Chondrocyte (in vitro differentiated cells): ENCODE results near the gene KLHDC10. TPM values are rescaled to one million over a fixed set of nuclear protein-coding genes. Genes with fewer than 3 reads are reported as not detected.
"Not testable (repeated sequence)": the region's sequence is repeated elsewhere in the genome, so short reads cannot be mapped to it uniquely, and the experiment has no call there.

Experiments used
- DNase-seq: peaks from one replicate; pipeline ENCODE4 v3.0.0; 2021; ENCODE audit warnings: mixed read lengths, low spot score
- H3K27ac Mint-ChIP-seq: one replicate; pipeline ENCODE4 v1.8.0; 2021; ENCODE audit warnings: mild to moderate bottlenecking, moderate library complexity, mixed read lengths; ENCODE audit not compliant: unreplicated experiment
- H3K27me3 Mint-ChIP-seq: 2 replicates; pipeline ENCODE4 v1.8.0; 2021; ENCODE audit warnings: low read depth, mixed read lengths
- H3K36me3 Mint-ChIP-seq: 2 replicates; pipeline ENCODE4 v1.8.0; 2021; ENCODE audit warnings: low read depth, mixed read lengths
- H3K4me1 Mint-ChIP-seq: 2 replicates; pipeline ENCODE4 v1.8.0; 2021; ENCODE audit warnings: low read depth, mild to moderate bottlenecking, mixed read lengths
- H3K4me3 Mint-ChIP-seq: one replicate; pipeline ENCODE4 v1.8.0; 2021; ENCODE audit warnings: mild to moderate bottlenecking, moderate library complexity, mixed read lengths; ENCODE audit not compliant: unreplicated experiment
- H3K9me3 Mint-ChIP-seq: 2 replicates; pipeline ENCODE4 v1.8.0; 2021; ENCODE audit warnings: low read depth, mixed read lengths
- total RNA-seq: library from RNA; stranded (reverse); gene quantifications from 3 replicates; pipeline ENCODE4 v1.2.1, GENCODE V29; 2021
- TF ChIP-seq, protein P1 (sequence below): fragments of 200-600 bp; sonication (generic); IDR thresholded peaks from 2 replicates; pipeline ENCODE4 v1.5.0; 2021; ENCODE audit warnings: antibody characterized with exemption, mild to moderate bottlenecking, moderate library complexity

Gene KLHDC10
- total RNA-seq, 1 donor from 2014 or later: 28.0 TPM

GRCh38 chr7:130143986-130144311, 73.6 kb downstream of the KLHDC10 start:
- no peaks in the 10 kb centered on the region for H3K27me3 Mint-ChIP-seq
- H3K4me3 Mint-ChIP-seq: no peak overlapping the region
- no peaks in the 10 kb centered on the region for H3K9me3 Mint-ChIP-seq
- TF ChIP-seq, protein P1, sequence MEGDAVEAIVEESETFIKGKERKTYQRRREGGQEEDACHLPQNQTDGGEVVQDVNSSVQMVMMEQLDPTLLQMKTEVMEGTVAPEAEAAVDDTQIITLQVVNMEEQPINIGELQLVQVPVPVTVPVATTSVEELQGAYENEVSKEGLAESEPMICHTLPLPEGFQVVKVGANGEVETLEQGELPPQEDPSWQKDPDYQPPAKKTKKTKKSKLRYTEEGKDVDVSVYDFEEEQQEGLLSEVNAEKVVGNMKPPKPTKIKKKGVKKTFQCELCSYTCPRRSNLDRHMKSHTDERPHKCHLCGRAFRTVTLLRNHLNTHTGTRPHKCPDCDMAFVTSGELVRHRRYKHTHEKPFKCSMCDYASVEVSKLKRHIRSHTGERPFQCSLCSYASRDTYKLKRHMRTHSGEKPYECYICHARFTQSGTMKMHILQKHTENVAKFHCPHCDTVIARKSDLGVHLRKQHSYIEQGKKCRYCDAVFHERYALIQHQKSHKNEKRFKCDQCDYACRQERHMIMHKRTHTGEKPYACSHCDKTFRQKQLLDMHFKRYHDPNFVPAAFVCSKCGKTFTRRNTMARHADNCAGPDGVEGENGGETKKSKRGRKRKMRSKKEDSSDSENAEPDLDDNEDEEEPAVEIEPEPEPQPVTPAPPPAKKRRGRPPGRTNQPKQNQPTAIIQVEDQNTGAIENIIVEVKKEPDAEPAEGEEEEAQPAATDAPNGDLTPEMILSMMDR: no peak
- H3K27ac Mint-ChIP-seq: no peak overlapping the region
- DNase-seq: no peak
- H3K36me3 Mint-ChIP-seq: peaks cover 4% of the 10 kb centered on the region
- peaks cover 31% of the 10 kb centered on the region for H3K4me1 Mint-ChIP-seq

GRCh38 chr7:130144312-130145171, 74.2 kb downstream of the KLHDC10 start:
- H3K9me3 Mint-ChIP-seq: no peaks in the 10 kb centered on the region
- peaks cover under 1% of the 10 kb centered on the region for H3K36me3 Mint-ChIP-seq
- DNase-seq: no peak
- H3K4me1 Mint-ChIP-seq: peaks cover 37% of the 10 kb centered on the region
- TF ChIP-seq, protein P1: no peak
- no peaks in the 10 kb centered on the region for H3K27me3 Mint-ChIP-seq
- H3K4me3 Mint-ChIP-seq: no peak overlapping the region
- peak overlapping the region; percentile 42 for H3K27ac Mint-ChIP-seq

- peaks cover 37% of the 10 kb centered on the region for H3K4me1 Mint-ChIP-seq
- no peak for DNase-seq
- peak overlapping the region; percentile 19 for H3K27ac Mint-ChIP-seq
- no peaks in the 10 kb centered on the region for H3K36me3 Mint-ChIP-seq
- H3K27me3 Mint-ChIP-seq: no peaks in the 10 kb centered on the region
- H3K4me3 Mint-ChIP-seq: no peak overlapping the region
- TF ChIP-seq, protein P1: no peak
- no peaks in the 10 kb centered on the region for H3K9me3 Mint-ChIP-seq
Measured at GRCh38 chr7:130145424-130146100, 75.2 kb downstream of the KLHDC10 start.

DNA sequence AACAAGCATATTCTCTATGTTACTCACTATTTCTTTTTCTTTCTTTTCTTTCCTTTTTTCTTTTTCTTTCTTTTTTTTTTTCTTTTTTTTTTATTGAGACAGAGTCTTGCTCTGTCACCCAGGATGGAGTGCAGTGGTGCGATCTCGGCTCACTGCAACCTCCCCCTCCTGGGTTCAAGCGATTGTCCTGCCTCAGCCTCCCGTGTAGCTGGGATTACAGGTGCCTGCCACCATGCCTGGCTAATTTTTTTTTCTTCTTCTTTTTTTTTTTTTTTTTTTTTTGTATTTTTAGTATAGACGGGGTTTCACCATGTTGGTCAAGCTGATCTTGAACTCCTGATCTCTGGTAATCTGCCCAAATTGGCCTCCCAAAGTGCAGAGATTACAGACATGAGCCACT, 75.8 kb downstream of the KLHDC10 start:
- not testable (repeated sequence) for H3K27ac Mint-ChIP-seq, H3K4me3 Mint-ChIP-seq
- peaks cover 37% of the 10 kb centered on the region for H3K4me1 Mint-ChIP-seq

DNA sequence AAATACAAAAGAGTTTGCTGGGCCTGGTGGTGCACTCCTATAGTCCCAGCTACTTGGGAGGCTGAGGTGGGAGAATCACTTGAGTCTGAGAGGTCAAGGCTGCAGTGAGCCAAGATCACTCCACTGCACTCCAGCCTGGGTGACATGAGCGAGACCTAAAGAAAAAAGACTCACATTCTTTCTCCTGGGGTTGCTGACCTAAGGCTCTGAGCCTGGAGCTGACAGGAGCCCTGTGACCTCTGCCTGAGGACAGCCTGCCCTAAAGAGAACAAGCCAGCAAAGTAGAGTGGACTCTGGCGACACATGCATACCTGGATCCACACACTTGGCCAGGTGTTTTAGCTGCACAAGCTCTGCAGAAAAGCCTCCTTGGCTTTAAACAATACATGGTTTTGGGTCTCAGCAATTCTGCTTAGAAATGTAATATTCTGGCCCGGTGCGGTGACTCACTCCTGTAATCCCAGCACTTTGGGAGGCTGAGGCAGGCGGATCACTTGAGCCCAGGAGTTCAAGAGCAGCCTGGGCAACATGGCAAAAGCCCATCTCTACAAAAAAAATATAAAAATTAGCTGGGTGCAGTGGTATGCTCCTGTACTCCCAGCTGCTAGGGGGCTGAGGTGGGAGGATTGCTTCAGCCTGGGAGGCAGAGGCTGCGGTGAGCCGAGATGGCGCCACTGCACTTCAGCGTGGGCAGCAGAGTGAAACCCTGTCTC, 76.5 kb downstream of the KLHDC10 start:
- H3K27me3 Mint-ChIP-seq: no peaks in the 10 kb centered on the region
- H3K4me1 Mint-ChIP-seq: peaks cover 33% of the 10 kb centered on the region
- H3K9me3 Mint-ChIP-seq: no peaks in the 10 kb centered on the region
- H3K36me3 Mint-ChIP-seq: no peaks in the 10 kb centered on the region
- DNase-seq: no peak
- no peak overlapping the region for H3K4me3 Mint-ChIP-seq
- H3K27ac Mint-ChIP-seq: no peak overlapping the region
- TF ChIP-seq, protein P1: no peak

More for the DNA sequence above, 75.8 kb downstream of the KLHDC10 start:
- not testable (repeated sequence) for H3K9me3 Mint-ChIP-seq, H3K27me3 Mint-ChIP-seq, H3K36me3 Mint-ChIP-seq, DNase-seq
